GM23248 (cell line): Measurements from ENCODE around the gene KLF7.

ENCODE experiments used
- EZH2 ChIP-seq: fragments of 200-600 bp; sonication (generic); IDR thresholded peaks from 2 replicates; pipeline ENCODE4 v1.6.1; 2018; ENCODE audit warnings: antibody characterized with exemption, mild to moderate bottlenecking; ENCODE audit not compliant: insufficient read depth, poor library complexity, severe bottlenecking
- EZH2phosphoT487 ChIP-seq: fragments of 200-600 bp; sonication (generic); IDR thresholded peaks from 2 replicates; pipeline ENCODE4 v1.6.1; 2018; ENCODE audit warnings: antibody characterized with exemption, moderate library complexity, mild to moderate bottlenecking, low read depth; ENCODE audit not compliant: insufficient read depth

DNA sequence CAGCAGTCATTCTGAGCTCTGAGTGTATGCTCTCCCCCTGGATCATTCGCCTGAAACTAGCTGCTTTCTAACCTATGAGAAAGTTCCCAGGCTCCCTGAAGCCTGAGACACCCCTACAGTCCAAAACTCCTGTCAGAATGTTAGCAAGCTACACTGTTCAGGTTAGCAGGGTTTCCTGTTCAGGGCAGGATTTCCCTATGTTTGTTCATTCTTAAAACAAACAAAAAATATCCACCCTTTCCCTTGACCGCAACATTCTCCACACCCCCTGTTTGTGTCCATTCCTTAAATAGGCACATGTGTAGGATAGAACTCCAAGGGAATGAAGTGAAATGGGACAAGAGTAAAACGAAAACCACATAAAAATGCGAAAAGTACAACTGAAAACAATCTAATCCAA is 83.1 kb downstream of the KLF7 start:
- TF ChIP-seq EZH2 (no peak), EZH2phosphoT487 (no peak)
